BJ (cell line): Measurements from ENCODE around the gene CORO2B. TPM values are rescaled to one million over a fixed set of nuclear protein-coding genes. Genes with fewer than 3 reads are reported as not detected.

Source experiments
- CTCF ChIA-PET: fragments of 350-600 bp; formaldehyde crosslinking; extraction: SDS; loops from one replicate; lab custom pipeline; 2021; ENCODE audit warnings: antibody characterized with exemption, inconsistent platforms; lab: Yijun Ruan, JAX
- POLR2A ChIA-PET: fragments of 300-600 bp; sonication (Branson Sonifier 250); formaldehyde crosslinking; extraction: SDS; loops from one replicate; lab custom pipeline; 2021; ENCODE audit warnings: antibody characterized with exemption; lab: Charles Lee
- DNase-seq: peaks from one replicate; pipeline ENCODE4 v3.0.0-alpha.2; 2011; ENCODE audit warnings: low read depth
- H3K27me3 ChIP-seq: 2 replicates; pipeline ENCODE4 v1.6.0; 2011; ENCODE audit warnings: low read length; ENCODE audit not compliant: control insufficient read depth, insufficient read depth
- H3K36me3 ChIP-seq: 2 replicates; pipeline ENCODE4 v1.5.1; 2011; ENCODE audit warnings: low read length; ENCODE audit not compliant: control insufficient read depth, insufficient read depth
- H3K4me3 ChIP-seq: 2 replicates; pipeline ENCODE4 v1.5.1; 2011; ENCODE audit warnings: low read depth, mild to moderate bottlenecking, control low read depth, low read length
- CTCF ChIP-seq: IDR thresholded peaks from 2 replicates; pipeline ENCODE4 v1.5.1; 2011; ENCODE audit warnings: low read depth, mild to moderate bottlenecking, control low read depth, inconsistent platforms, low read length, moderate library complexity; ENCODE audit not compliant: insufficient read depth
- polyA plus RNA-seq: library from polyadenylated mRNA; depleted of rRNA; stranded (reverse); fragments of >200 nt; gene quantifications from 2 replicates; pipeline ENCODE4 v1.2.3, GENCODE V29; 2011

The CORO2B gene
- polyA plus RNA-seq, 1 experiment = 7.7 TPM

- TF ChIP-seq CTCF = no peak
- Histone ChIP-seq H3K27me3 (no peaks in the 10 kb centered on the region), H3K4me3 (no peak overlapping the region), H3K36me3 (no peaks in the 10 kb centered on the region)
- ChIA-PET CTCF (interaction anchor here (0.6 kb wide), 1 partner anchor 136 kb away, joined by 4 read pairs; no protein-coding TSS in a partner anchor), POLR2A (no interaction called here)
- no peak for DNase-seq
Observed at GRCh38 chr15:68697711-68698690, 119.2 kb downstream of the CORO2B start.

GRCh38 chr15:68698708-68699107 lies 119.9 kb downstream of the CORO2B start:
- DNase-seq = no peak
- TF ChIP-seq CTCF = no peak
- ChIA-PET CTCF (interaction anchor here (0.6 kb wide), 1 partner anchor 136 kb away, joined by 4 read pairs; no protein-coding TSS in a partner anchor), POLR2A (no interaction called here)
- no peak overlapping the region for H3K4me3 ChIP-seq
- no peaks in the 10 kb centered on the region for H3K36me3 ChIP-seq
- H3K27me3 ChIP-seq = no peaks in the 10 kb centered on the region

- H3K36me3 ChIP-seq = no peaks in the 10 kb centered on the region
- H3K27me3 ChIP-seq = no peaks in the 10 kb centered on the region
- no peak for DNase-seq
- POLR2A ChIA-PET = no interaction called here
- CTCF ChIA-PET = no interaction called here
- TF ChIP-seq CTCF = no peak
- H3K4me3 ChIP-seq = no peak overlapping the region
Observed at GRCh38 chr15:68699124-68699880, 120.5 kb downstream of the CORO2B start.

GRCh38 chr15:68699881-68700454 lies 121.2 kb downstream of the CORO2B start:
- Histone ChIP-seq H3K27me3 (no peaks in the 10 kb centered on the region), H3K36me3 (no peaks in the 10 kb centered on the region), H3K4me3 (no peak overlapping the region)
- ChIA-PET POLR2A (interaction anchor here (0.6 kb wide), 1 partner anchor 128 kb away, joined by 3 read pairs; no protein-coding TSS in a partner anchor), CTCF (interaction anchor here (0.9 to 1.1 kb wide), 2 partner anchors 10 to 141 kb away, joined by 3 read pairs; no protein-coding TSS in a partner anchor)
- no peak for TF ChIP-seq CTCF
- no peak for DNase-seq
